Cardiac fibroblast (primary cell): Measurements from ENCODE around the gene SEC16B.

Source experiments
- DNase-seq, 2 donors: peaks; one replicate each; pipeline versions ENCODE4 v3.0.0 to v3.0.0-alpha.2; 2010; ENCODE audit warnings: low read depth in 2 of 2
- H3K4me3 ChIP-seq, 2 donors: replicated peaks in 1 of 2; 1 replicate in 1 of 2; 2 replicates in 1 of 2; pipeline ENCODE4 v1.5.1; 2011; ENCODE audit warnings: low read depth in 2 of 2, low read length in 2 of 2, mild to moderate bottlenecking in 2 of 2, moderate library complexity in 1 of 2
- CTCF ChIP-seq: IDR thresholded peaks from one replicate; pipeline ENCODE4 v1.5.1; 2011; ENCODE audit warnings: low read depth, mild to moderate bottlenecking, low read length, inconsistent platforms

Gene SEC16B

GRCh38 chr1:177920091-177920490, 49.8 kb downstream of the SEC16B start:
- no peak for DNase-seq
- H3K4me3 ChIP-seq: no peak overlapping the region
- no peak for TF ChIP-seq CTCF

- no peak overlapping the region for H3K4me3 ChIP-seq
- no peak for DNase-seq
- no peak for TF ChIP-seq CTCF
These were observed 54.2 kb downstream of the SEC16B start for GRCh38 chr1:177915641-177916040.

- peak in 1 of 2 donors; percentile 46 for DNase-seq
- TF ChIP-seq CTCF: no peak
- H3K4me3 ChIP-seq: no peak overlapping the region
These were observed 55.3 kb downstream of the SEC16B start for GRCh38 chr1:177914603-177915002.

DNA sequence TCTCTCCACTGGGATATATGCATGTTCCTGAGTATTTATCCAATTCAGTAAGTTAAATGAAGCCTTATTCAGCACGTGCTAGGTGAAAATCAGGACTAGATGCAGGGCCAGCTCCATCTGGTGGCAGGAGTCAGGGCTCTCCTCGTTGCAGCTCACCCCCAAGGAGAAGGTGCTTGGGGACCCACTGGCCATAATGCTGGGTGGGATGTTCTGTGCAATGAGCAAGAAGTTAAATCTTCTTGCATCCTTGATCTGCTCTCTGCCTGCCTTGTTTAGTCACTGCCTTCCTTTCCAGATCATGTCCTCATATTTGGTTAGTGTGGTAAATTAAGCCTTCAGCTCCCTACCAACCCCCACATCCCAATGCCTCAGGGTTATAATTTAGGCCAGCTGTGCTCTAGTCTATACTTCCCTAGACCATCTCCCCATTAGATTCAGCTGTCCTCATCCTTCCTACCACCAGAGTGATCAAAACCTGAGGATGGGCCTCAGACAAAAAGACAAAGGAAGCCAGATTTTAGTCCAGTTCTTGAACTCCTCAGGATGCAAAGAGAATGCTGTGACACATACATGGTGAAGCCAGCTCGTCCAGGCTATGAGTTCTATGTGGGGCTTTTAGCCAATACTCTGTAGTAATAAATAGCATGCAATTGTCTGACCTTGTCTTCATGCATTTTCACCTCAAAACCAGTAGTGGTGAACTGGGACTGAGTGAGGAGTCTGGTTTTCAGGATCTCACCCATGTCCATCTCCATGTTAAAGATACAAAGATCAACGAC, 55.9 kb downstream of the SEC16B start:
- peak; percentile 61 for TF ChIP-seq CTCF
- no peak overlapping the region for H3K4me3 ChIP-seq
- peak; percentile 41 to 46 for DNase-seq

DNA sequence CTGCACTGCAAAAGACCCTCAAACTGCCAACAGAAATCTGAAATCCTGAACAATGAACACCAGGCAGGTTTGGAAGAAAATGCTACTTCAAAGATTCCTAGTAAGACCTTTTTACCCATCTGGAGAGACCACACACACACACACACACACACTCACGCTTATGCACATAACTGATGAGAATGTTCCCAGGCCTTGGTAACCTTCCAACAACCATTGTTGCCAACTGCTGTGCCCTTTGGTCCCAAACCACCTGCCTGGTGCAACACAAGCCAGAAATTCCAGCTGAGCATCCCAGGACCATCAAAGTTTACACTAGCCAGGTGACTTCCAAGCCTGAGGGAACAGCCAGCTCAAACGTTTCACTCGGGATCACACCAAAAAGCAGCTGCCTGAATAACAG, 56.9 kb downstream of the SEC16B start:
- TF ChIP-seq CTCF: no peak
- H3K4me3 ChIP-seq: no peak overlapping the region
- no peak for DNase-seq

DNA sequence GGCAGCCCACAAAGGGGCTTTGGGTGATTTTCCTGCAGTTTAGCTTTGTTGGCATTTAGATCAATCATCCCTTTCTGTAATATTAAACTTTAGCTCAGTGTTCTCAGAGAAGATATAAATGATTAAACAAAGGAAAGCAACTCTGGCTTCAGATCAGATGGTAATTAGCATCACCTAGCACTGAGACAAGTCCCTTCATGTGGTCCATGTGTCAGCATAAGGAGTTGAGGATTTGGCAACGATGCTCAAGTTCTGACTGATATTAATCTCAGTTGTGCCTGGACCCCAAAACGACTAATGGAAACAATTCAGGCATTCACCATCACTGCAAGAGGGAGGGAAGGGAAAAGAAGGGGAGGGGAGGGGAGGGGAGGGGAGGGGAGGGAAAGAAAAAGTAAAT, 60.4 kb downstream of the SEC16B start:
- H3K4me3 ChIP-seq: no peak overlapping the region
- TF ChIP-seq CTCF: no peak
- DNase-seq: no peak

DNA sequence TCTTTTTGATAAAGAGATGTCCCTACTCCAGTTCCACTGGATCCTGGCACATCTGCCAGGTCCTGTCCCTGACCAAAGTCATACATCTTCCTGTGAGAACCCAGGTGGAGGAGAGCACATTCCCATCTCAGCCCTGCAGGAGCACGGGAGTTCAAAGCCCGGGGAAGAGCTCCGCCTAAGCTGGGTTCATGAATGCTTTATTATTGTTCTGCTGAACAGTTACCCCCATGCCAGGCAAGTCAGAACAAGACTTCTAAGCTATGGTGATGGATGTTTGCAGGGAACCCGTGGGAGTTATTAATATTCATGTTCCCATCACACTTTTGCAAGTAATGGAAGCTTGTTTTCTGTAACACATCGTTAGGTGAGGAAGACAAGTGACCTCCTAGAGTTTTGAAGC, 62.9 kb downstream of the SEC16B start:
- no peak overlapping the region for H3K4me3 ChIP-seq
- DNase-seq: no peak
- TF ChIP-seq CTCF: no peak
